ENCODE measurements around the gene AHDC1.

Gene AHDC1

DNA sequence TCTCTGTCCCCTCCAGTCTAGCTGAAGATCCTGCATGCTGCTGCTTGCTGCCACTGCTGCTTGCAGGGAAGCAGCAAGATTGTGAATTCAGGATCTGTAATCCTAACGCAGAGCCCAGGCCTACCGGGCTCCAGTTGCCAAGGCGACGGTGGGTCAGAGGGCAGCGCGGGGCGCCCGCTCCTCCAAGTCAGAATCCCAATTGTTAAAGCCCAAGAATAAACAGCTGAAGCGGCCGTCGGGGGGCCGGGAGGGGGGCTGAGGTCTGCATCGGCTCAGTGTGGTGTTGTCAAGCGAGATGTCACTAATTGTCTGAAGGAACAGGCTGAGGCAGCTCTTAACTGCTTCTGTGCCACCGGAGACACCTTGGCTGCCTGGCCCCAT, 36.8 kb downstream of the AHDC1 start:
- Histone ChIP-seq H3K4me2 (no peak overlapping the region), H2AFZ (ENCODE audit: low read depth) (no peak overlapping the region), H3K27ac (no peak overlapping the region), H3K9ac (no peak overlapping the region), H3K36me3 (ENCODE audit: insufficient read depth) (no peaks in the 10 kb centered on the region), H3K79me2 (ENCODE audit: insufficient read depth, low read depth) (no peaks in the 10 kb centered on the region), H3K27me3 (ENCODE audit: insufficient read depth, low read depth) (no peaks in the 10 kb centered on the region), H3K4me1 (ENCODE audit: low read depth, poor library complexity, severe bottlenecking) (peaks cover 12% of the 10 kb centered on the region), H4K20me1 (ENCODE audit: insufficient read depth) (no peaks in the 10 kb centered on the region), H3K4me3 (IDR thresholded peaks at IDR 0.05; ENCODE audit: insufficient read depth, low read depth, low read length) (no peak overlapping the region)
- TF ChIP-seq, protein P1, sequence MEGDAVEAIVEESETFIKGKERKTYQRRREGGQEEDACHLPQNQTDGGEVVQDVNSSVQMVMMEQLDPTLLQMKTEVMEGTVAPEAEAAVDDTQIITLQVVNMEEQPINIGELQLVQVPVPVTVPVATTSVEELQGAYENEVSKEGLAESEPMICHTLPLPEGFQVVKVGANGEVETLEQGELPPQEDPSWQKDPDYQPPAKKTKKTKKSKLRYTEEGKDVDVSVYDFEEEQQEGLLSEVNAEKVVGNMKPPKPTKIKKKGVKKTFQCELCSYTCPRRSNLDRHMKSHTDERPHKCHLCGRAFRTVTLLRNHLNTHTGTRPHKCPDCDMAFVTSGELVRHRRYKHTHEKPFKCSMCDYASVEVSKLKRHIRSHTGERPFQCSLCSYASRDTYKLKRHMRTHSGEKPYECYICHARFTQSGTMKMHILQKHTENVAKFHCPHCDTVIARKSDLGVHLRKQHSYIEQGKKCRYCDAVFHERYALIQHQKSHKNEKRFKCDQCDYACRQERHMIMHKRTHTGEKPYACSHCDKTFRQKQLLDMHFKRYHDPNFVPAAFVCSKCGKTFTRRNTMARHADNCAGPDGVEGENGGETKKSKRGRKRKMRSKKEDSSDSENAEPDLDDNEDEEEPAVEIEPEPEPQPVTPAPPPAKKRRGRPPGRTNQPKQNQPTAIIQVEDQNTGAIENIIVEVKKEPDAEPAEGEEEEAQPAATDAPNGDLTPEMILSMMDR (conservative IDR thresholded peaks at IDR 0.05; ENCODE audit: low read depth, low read length): no peak

DNA sequence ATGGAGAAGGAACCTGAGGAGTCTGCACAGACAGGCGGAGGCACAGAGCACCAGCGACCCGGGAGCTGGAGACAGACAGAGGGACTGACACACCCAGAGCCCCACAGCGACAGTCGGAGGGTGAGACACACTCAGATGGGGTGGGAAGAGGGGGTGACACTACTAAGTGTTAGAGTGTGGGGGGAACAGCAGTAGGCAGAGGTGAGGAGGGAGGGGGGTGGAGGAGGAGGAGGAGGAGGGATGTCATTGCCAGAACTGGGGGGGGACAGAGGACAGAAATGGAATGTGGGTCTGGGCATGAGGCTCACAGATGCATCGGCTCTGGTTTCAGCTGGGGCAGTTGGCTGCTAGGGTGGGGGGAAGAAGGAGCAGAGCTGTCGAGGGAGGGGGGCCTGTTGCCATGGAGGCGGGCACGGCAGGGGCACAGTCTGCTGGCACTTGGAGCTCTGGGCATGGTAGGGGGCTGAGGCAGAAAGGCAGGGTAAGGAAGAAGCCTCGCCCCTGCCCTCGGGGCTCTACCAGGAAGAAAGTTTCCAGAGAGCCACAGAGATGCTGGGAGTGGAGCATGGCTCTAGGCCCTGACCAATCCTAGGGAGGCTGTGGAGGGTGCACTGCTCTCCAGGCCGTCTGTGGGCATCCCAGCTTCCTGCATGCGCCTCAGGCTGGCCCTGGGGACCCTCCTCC, 37.3 kb downstream of the AHDC1 start:
- Histone ChIP-seq H4K20me1 (ENCODE audit: insufficient read depth) (no peaks in the 10 kb centered on the region), H3K79me2 (ENCODE audit: insufficient read depth, low read depth) (no peaks in the 10 kb centered on the region), H3K4me1 (ENCODE audit: low read depth, poor library complexity, severe bottlenecking) (peaks cover 12% of the 10 kb centered on the region), H3K4me3 (IDR thresholded peaks at IDR 0.05; ENCODE audit: insufficient read depth, low read depth, low read length) (no peak overlapping the region), H3K27me3 (ENCODE audit: insufficient read depth, low read depth) (no peaks in the 10 kb centered on the region), H2AFZ (ENCODE audit: low read depth) (no peak overlapping the region), H3K36me3 (ENCODE audit: insufficient read depth) (no peaks in the 10 kb centered on the region), H3K27ac (no peak overlapping the region), H3K4me2 (no peak overlapping the region), H3K9ac (no peak overlapping the region)
- TF ChIP-seq, protein P1 (conservative IDR thresholded peaks at IDR 0.05; ENCODE audit: low read depth, low read length): no peak

DNA sequence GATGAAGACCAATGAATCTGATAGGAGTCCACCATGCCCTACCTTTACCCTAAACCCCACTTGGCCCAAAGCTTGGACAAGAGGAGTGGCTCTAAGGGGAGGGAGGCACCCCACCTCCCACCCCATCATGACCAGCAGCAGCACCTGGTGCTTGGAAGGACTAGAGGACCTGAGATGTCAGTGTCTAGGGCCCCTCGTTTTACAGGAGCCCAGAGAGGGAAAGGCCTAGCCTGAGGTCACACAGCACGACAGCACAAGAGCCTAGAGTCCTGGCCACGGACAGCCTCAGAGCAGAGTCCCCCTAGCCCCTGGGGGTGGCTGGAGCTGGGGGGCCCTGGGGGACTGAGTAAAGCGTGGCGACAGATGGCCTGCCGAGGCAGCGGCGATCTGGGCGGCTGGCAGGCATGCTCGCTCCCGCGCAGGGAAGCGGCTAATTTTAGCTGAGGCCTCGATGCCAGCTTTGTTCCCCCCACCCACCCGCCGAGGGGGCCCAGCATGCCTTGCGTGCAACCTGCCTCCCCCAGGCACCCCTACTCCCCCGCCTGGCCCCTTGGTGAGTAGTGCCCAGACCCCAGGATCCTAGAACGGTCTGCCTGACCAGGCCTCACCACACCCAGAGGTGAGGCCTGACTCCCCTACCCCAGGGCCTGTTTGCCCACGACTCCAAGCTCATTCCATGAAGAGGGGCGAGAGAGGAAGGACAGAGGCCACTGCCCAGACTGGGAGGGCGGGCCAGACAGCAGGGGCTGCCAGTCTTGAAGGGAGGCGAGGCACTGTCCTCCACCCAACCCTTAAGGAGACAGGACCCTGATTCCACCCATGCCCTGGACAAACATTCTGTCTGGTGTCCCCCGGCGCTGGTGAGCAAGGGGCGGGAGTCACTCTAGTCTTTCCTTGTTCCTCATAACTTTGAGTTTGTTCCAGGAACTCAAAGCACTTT, 39.0 kb downstream of the AHDC1 start:
- TF ChIP-seq, protein P1 (conservative IDR thresholded peaks at IDR 0.05; ENCODE audit: low read depth, low read length): no peak
- H3K36me3 ChIP-seq (ENCODE audit: insufficient read depth): no peaks in the 10 kb centered on the region
- H3K4me2 ChIP-seq: no peak overlapping the region
- no peaks in the 10 kb centered on the region for H3K79me2 ChIP-seq (ENCODE audit: insufficient read depth, low read depth)
- H4K20me1 ChIP-seq (ENCODE audit: insufficient read depth): no peaks in the 10 kb centered on the region
- H3K27ac ChIP-seq: no peak overlapping the region
- no peak overlapping the region for H3K4me3 ChIP-seq (IDR thresholded peaks at IDR 0.05; ENCODE audit: insufficient read depth, low read depth, low read length)
- no peak overlapping the region for H2AFZ ChIP-seq (ENCODE audit: low read depth)
- peaks cover 12% of the 10 kb centered on the region for H3K4me1 ChIP-seq (ENCODE audit: low read depth, poor library complexity, severe bottlenecking)
- no peak overlapping the region for H3K9ac ChIP-seq
- no peaks in the 10 kb centered on the region for H3K27me3 ChIP-seq (ENCODE audit: insufficient read depth, low read depth)

DNA sequence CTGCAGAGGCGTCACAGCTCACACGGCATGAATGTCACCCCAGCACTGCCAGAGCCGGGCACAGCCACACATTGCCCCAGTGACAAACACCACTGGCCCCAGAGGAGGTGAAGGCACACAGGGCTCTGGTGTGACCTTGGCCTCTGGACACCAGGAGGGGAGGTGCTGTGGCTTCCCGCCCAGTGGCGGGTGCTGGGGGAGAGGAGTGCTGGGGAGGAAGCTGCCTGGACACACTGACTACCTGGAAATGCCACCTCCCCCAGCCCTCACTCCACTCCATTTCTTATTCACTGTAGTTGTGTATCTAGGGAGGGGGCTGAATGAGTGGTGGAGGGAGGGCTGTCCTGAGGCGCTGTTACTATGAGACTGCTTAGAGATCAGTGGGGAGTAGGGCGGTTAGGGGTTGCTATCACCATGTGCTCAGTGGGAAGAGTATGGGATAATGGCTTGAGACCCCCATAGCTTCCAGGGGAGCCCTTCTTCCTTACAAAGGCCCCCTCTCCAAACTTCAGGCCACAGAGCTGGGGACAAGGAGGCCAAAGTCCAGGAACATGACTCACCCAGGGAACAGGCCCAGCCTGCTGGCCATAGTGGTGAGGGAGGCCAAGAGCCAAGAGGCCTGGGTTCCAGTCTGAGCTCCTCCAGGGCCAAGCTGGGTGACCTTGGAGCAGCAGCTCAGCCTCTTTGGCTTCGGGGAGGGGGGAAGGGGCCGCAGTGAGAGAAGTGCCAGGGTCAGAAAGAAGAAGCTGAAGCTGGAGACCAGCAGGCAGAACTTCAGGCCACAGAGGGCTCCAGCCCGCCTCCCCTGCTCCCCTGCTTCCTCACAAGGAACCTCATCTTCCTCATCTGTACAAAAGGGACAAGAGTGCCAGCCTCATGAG, 40.1 kb downstream of the AHDC1 start:
- no peaks in the 10 kb centered on the region for H3K36me3 ChIP-seq (ENCODE audit: insufficient read depth)
- no peak overlapping the region for H2AFZ ChIP-seq (ENCODE audit: low read depth)
- no peaks in the 10 kb centered on the region for H3K79me2 ChIP-seq (ENCODE audit: insufficient read depth, low read depth)
- no peak overlapping the region for H3K4me2 ChIP-seq
- H4K20me1 ChIP-seq (ENCODE audit: insufficient read depth): no peaks in the 10 kb centered on the region
- H3K27me3 ChIP-seq (ENCODE audit: insufficient read depth, low read depth): no peaks in the 10 kb centered on the region
- TF ChIP-seq, protein P1 (conservative IDR thresholded peaks at IDR 0.05; ENCODE audit: low read depth, low read length): no peak
- H3K4me3 ChIP-seq (IDR thresholded peaks at IDR 0.05; ENCODE audit: insufficient read depth, low read depth, low read length): no peak overlapping the region
- no peak overlapping the region for H3K27ac ChIP-seq
- no peak overlapping the region for H3K9ac ChIP-seq
- peaks cover 5% of the 10 kb centered on the region for H3K4me1 ChIP-seq (ENCODE audit: low read depth, poor library complexity, severe bottlenecking)

Measured in KMS-11 (cell line).